HPDE6-E6E7 (cell line): ENCODE data around the gene SLC24A1.
"Not testable (repeated sequence)": the region's sequence is repeated elsewhere in the genome, so short reads cannot be mapped to it uniquely, and the experiment has no call there.

Source experiments
- DNase-seq: peaks from one replicate; pipeline ENCODE4 v3.0.0; 2011; ENCODE audit warnings: missing footprints; ENCODE audit errors: extremely low spot score

Gene SLC24A1

DNA sequence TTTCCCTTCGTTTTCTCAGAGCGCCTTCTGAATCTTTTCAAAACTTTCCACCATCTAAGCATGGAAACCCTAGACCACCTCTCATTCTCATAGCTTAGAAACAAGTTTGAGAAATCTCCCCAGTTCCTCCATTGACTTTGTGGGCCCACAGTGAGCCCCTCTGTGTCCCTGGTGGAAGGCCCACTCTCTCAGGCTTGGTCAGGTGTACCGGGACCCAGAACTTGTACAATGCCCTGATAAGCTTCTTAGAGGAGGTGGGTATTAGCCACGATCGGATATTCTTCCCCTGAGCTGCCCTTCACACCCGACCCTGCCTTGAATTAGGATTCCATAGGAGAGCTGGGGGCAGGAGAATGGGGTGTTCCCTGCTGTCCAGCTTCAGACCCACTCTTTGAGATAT, at the start of gene SLC24A1:
Gene SLC24A1 (plus strand): TSS at position 301 of the 400 bp plus-strand sequence. CDS start 2,143 bp downstream, outside the sequence.
- no peak for DNase-seq

DNA sequence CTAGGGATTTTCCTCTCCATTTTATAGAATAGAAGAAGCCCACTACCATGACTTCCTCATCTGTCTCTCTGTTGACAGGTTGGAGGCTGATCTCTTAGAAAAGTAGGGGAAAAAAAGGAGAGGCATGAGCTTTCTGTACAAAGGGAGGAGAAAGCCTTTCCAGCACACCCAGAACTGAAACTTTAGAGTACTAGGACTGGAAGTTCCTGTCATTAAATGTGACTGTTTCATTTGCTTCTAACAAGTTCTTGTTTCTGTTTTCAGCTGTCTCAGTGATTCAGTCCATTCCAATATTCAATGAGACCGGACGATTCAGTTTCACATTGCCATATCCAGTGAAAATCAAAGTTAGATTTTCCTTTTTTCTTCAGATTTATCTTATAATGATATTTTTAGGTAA, 49.8 kb upstream of the SLC24A1 start:
- no peak for DNase-seq

- DNase-seq = no peak
These were observed 45.1 kb upstream of the SLC24A1 start for GRCh38 chr15:65576664-65577063.

- DNase-seq = no peak
These were observed 44.4 kb upstream of the SLC24A1 start for GRCh38 chr15:65577129-65577996.

DNA sequence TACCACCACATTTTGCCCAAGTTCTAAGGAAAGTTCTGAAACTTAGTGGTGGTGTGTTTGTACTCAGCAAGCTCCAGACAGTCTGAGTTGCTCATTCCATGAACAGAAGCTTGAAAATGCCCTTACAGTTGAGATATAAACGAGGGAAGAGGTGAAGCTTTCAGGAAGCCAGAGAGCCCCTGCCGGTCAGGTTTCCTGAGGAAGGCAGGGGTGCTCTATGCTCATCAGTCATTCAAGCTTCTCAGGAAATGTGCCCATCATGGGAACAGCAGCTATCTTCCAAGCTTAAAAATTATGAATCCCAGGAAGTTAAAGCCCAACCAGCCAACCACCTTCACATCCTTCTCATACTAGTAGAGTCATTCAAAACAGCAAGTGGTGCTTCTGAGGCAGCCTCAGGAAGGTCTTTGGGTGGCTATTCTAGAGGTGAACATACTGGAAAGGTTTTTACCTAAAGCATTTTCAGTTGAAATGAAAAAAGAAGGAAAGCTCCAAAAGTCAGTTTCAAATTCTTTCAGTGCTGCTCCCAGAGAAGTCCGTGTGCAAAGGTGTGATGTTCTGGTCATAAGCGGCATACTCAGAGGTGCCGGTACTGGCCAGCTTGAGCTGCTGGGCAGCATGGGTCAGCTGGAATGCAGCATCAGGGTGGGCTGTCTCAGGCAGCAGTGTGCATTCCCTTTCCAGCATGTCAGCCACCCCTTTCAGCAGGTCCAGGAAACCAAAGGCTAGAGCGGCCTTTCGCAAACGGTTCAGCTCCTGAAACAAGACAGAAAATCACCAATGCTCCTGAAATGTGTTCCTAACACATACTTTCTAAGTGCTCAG, 42.6 kb upstream of the SLC24A1 start:
- no peak for DNase-seq

GRCh38 chr15:65579762-65580161, 42.0 kb upstream of the SLC24A1 start:
- no peak for DNase-seq

DNA sequence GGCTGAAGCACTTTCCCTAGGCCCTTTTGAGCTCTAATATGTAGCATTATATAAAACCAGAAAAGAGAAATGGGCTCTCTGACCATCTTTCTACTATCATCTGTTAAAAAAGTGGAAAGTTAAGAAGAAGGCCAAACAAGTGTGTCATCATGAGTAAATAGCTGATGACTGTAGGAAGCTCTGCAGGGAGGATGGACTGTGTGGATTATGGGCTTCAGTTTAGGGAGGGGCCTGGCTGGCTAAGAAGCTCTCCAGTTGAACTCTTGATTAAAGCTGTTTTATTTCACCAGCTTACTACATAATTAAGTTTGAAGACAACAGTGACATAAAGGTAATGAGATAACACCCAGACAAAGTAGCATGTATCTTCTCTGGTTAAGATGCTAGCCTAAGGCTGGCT, 41.5 kb upstream of the SLC24A1 start:
- peak; percentile 9 for DNase-seq

- DNase-seq = no peak
These were observed 38.0 kb upstream of the SLC24A1 start for GRCh38 chr15:65583701-65584100.

DNA sequence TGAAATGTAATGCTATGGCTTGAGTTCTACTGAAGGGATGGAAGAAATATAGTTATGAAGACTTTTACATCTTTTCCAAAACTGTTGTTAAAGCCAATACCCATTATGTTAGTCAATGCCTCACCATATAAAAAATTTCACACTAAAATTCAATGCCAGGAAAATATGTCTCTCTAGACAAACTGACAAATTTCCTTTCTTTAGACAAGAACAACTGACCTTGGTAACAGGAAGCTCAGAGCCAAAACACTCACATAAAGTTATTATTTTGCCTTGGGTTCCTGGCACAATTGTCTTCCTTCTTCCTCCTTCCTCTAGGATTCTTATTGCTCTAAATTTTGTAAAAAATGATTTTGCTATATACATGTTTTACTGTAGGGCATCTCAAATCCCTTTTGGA, 37.5 kb upstream of the SLC24A1 start:
- DNase-seq = no peak

- DNase-seq = no peak
These were observed 34.6 kb upstream of the SLC24A1 start for GRCh38 chr15:65587094-65587493.

DNA sequence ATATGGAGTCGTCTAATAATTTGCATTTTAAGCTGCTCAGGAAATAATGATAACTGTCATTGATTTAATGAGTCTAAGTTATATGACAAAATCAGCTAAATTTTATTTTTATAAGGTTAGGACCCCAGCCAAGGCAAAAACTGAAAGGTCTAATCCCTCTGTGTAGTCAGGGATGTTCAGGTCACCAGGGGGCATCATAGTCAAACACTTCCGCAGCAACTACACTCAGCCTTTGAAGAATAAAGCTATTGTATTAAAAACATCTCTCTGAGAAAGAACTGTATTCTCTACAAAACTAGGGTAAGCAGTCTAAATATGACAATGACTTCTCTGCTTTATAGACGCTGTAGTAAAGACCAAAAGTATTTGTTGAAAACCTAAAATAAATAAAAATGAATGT, 25.8 kb upstream of the SLC24A1 start:
- DNase-seq = no peak

DNA sequence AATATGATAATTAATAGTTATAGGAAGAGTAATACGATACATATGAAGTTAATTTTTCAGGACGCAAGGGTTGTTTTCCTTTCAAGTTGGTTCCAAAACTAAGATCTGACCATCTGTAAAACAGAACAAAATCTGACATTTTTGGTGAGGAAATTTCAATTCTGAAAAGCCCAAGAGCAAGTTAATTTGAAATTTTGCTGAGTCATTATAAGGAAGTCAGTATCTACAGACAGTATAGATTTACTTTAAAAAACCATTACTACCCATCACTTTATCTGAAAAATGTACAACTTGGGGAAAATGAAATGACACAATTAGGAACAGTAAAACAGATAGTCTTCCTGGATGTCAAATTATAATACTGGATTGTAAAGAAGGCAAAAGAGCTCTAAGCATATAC, 23.3 kb upstream of the SLC24A1 start:
- DNase-seq = no peak

GRCh38 chr15:65599677-65600076, 22.1 kb upstream of the SLC24A1 start:
- no peak for DNase-seq

DNA sequence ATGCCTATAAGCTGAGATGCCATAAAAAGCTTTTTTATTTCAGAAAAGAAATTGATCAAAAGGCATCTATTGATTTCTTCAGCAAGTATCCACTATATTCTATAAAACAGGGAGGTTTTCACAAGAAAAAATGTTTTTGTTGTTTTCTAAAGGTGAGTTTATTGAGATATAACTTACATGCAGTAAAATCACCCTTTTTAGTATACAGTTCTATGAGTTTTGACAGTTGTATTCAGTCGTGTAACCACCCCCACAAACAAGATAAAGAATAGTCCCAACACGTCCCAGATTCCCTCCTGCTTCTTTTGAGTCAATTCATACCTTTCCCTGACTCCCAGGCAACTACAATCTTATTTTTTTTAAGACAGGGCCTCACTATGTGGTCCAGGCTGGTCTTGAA, 18.6 kb upstream of the SLC24A1 start:
- DNase-seq = no peak

GRCh38 chr15:65603559-65603958, 18.2 kb upstream of the SLC24A1 start:
- no peak for DNase-seq

DNA sequence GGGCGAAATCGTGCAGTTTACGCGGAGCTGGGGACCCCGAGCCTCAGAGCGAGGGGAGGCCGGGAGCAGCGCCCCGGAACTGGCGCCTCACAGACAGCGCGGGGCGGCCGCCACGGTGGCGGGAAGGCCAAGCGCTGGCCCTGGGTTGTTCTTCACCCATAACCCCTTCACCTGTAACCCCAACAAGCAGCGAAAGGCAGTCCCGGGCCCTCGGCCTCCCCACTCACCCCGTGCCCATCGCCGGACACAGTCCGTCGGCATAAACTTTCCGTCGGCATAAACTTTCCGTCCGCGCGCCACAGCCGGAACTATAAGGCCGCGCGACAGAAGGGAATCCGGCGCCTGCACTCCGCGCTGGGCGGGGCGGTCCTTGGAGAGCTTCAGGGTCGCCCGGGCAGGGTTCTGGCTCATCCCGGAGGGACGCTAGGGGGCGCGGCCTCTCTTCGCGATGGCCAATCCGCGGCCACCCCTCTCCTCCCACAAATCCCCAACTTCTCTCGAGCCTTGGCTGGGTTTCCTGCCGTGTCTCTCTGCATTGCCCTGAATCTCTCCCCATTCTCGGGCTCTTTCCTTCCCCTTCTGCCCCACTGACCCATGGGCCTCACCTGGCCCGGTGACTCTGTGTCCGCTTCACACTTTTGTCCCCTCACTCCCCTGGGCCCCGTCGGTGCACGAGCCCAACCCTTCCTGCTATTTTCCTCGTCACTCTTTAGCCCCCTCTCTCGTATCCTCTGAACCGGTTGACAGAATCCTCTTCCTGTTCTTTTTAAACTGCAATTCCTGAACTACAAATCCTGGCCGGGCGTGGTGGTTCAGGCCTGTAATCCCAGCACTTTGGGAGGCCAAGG, 10.6 kb upstream of the SLC24A1 start, which contains the start of gene INTS14:
Gene INTS14 (minus strand): TSS at position 261 of the 848 bp plus-strand sequence. CDS start 3,751 bp downstream, outside the sequence.
- DNase-seq = peak; percentile 96

DNA sequence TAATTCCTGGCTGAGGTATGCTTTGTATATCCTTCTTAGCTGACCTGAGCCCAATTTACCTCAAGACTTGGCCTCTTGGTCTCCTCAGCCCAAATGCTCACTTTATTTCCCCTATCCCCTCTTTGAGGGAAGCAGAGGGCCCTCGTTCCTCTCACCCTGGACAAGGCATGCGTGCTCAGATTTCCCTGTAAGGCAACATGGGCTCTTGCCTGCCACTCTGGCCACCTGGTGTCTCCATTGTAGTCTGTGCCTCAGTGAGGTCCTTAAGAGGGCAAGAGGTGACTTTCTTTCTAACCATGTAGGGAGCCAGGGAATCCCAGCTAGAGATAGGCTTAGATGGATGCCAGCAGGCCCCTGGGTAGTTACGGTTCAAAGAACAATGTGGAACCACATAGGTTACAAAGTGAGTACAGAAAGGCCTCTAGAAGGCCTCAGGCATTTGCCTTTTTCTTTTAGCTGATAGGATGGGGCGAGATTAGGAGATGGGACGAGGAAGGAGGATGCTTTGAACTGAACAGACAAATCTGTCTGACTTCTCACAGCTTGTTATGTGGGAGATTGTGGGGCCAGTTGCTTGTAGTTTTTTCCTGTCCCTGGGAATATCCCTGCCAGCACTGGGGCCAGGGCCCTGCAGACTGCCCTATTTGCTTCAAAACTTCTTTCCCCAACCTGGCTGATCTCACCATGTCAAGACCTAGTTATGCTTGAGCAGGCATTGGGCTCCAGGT, 9.7 kb upstream of the SLC24A1 start:
- DNase-seq = no peak

GRCh38 chr15:65612616-65612946, 9.2 kb upstream of the SLC24A1 start:
- no peak for DNase-seq

GRCh38 chr15:65612949-65613744, 8.6 kb upstream of the SLC24A1 start:
- DNase-seq = no peak

DNA sequence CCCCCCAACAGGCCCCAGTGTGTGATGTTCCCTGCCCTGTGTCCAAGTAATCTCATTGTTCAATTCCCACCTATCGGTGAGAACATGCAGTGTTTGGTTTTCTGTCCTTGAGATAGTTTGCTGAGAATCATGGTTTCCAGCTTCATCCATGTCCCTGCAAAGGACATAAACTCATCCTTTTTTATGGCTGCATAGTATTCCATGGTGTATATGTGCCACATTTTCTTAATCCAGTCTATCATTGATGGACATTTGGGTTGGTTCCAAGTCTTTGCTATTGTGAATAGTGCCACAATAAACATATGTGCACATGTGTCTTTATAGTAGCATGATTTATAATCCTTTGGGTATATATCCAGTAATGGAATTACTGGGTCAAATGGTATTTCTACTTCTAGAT, 5.9 kb upstream of the SLC24A1 start:
- DNase-seq = not testable (repeated sequence)
